SIG-M5 treated with dmso at 0.1 percent for 504 hours (cell line): Measurements from ENCODE around the gene TIMP3.

ENCODE experiments used
- DNase-seq: peaks from one replicate; lab custom pipeline; 2025; ENCODE audit not compliant: unreplicated experiment; lab: John Stamatoyannopoulos, UW

The TIMP3 gene

GRCh38 chr22:32877196-32877595 is 75.7 kb downstream of the TIMP3 start:
- no peak for DNase-seq

GRCh38 chr22:32879550-32879949 is 78.0 kb downstream of the TIMP3 start:
- DNase-seq, result no peak

GRCh38 chr22:32880061-32880460 is 78.6 kb downstream of the TIMP3 start:
- DNase-seq, result no peak

GRCh38 chr22:32880505-32880892 is 79.0 kb downstream of the TIMP3 start:
- no peak for DNase-seq

- no peak for DNase-seq
Observed at GRCh38 chr22:32880893-32881596, 79.5 kb downstream of the TIMP3 start.

GRCh38 chr22:32882360-32882755 is 80.9 kb downstream of the TIMP3 start:
- DNase-seq, result no peak

GRCh38 chr22:32882774-32883530 is 81.4 kb downstream of the TIMP3 start:
- DNase-seq, result no peak

- DNase-seq, result no peak
Observed at GRCh38 chr22:32887324-32887980, 85.9 kb downstream of the TIMP3 start.

GRCh38 chr22:32888976-32889375 is 87.5 kb downstream of the TIMP3 start:
- no peak for DNase-seq

- no peak for DNase-seq
Observed at GRCh38 chr22:32896891-32897290, 95.4 kb downstream of the TIMP3 start.

- no peak for DNase-seq
Observed at GRCh38 chr22:32897400-32897799, 95.9 kb downstream of the TIMP3 start.

- DNase-seq, result no peak
Observed at GRCh38 chr22:32900886-32901635, 99.6 kb downstream of the TIMP3 start.

- DNase-seq, result no peak
Observed at GRCh38 chr22:32901925-32902324, 100.4 kb downstream of the TIMP3 start.

GRCh38 chr22:32903507-32903906 is 102.0 kb downstream of the TIMP3 start:
- no peak for DNase-seq

GRCh38 chr22:32904044-32904443 is 102.5 kb downstream of the TIMP3 start:
- DNase-seq, result no peak

- no peak for DNase-seq
Observed at GRCh38 chr22:32905400-32905799, 103.9 kb downstream of the TIMP3 start.

- no peak for DNase-seq
Observed at GRCh38 chr22:32909581-32910428, 108.3 kb downstream of the TIMP3 start.

- DNase-seq, result no peak
Observed at GRCh38 chr22:32910429-32910772, 108.9 kb downstream of the TIMP3 start.

GRCh38 chr22:32911503-32911902 is 110.0 kb downstream of the TIMP3 start:
- no peak for DNase-seq
